SK-N-SH treated with all-trans-retinoic acid at 6 μM for 48 hours (cell line): ENCODE measurements around the gene UBA1.

Experiments used
- GLIS3 ChIP-seq: fragments of 250-450 bp; sonication (Bioruptor Pico); IDR thresholded peaks from 2 replicates; pipeline ENCODE4 v1.5.0; 2020; ENCODE audit warnings: mild to moderate bottlenecking, moderate library complexity
- RARB ChIP-seq: fragments of 250-450 bp; sonication (Bioruptor Pico); IDR thresholded peaks from 2 replicates; pipeline ENCODE4 v1.8.0; 2021; ENCODE audit warnings: mild to moderate bottlenecking, moderate library complexity
- TCF4 ChIP-seq: fragments of 250-450 bp; sonication (Bioruptor Pico); IDR thresholded peaks from 2 replicates; pipeline ENCODE4 v1.8.0; 2021; ENCODE audit warnings: mild to moderate bottlenecking, moderate library complexity, borderline replicate concordance
- ZNF70 ChIP-seq: fragments of 450-650 bp; formaldehyde crosslinking; IDR thresholded peaks from 2 replicates; pipeline ENCODE4 v1.5.0; 2020; ENCODE audit warnings: mild to moderate bottlenecking, moderate library complexity

DNA sequence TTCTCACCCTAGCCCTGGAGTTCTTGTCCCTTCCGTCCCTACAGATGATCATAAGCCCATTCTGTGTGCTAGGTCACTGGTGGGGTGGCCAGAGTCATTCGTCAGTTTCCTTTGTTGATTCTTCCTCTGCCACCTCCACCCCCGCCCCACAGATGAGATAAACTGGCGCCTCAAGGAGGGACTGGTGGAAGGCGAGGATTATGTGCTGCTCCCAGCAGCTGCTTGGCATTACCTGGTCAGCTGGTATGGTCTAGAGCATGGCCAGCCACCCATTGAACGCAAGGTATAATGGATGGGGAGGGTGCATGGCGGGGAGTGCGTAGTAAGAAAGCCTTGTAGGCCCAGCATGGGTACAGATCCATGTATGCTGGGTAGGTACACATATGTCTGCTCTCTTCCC is 45.6 kb downstream of the UBA1 start:
- TF ChIP-seq TCF4 (CRISPR knock-in tag), result no peak
- TF ChIP-seq RARB (CRISPR knock-in tag), result no peak
- TF ChIP-seq ZNF70, result no peak
- TF ChIP-seq GLIS3 (CRISPR knock-in tag), result no peak
